Calu3 (cell line): Measurements from ENCODE around the gene HLA-B. TPM values are rescaled to one million over a fixed set of nuclear protein-coding genes. Genes with fewer than 3 reads are reported as not detected.

Experiments used
- BruUV-seq: library from RNA; stranded (reverse); fragments of 400-500 nt; replicated peaks from 2 replicates; lab custom pipeline; 2021; lab: Mats Ljungman, UMichigan
- CTCF ChIA-PET: fragments of 300-600 bp; sonication (Branson Sonifier 250); formaldehyde crosslinking; loops from one replicate; lab custom pipeline; 2022; ENCODE audit warnings: antibody characterized with exemption; lab: Charles Lee
- DNase-seq: peaks from one replicate; pipeline ENCODE4 v3.0.0; 2022
- H3K27ac Mint-ChIP-seq: one replicate; pipeline ENCODE4 v1.8.0; 2022; ENCODE audit warnings: mixed read lengths; ENCODE audit not compliant: unreplicated experiment
- H3K27me3 Mint-ChIP-seq: one replicate; pipeline ENCODE4 v1.8.0; 2022; ENCODE audit warnings: mixed read lengths; ENCODE audit not compliant: unreplicated experiment
- H3K36me3 Mint-ChIP-seq: one replicate; pipeline ENCODE4 v1.8.0; 2022; ENCODE audit warnings: mild to moderate bottlenecking, moderate library complexity, mixed read lengths; ENCODE audit not compliant: insufficient read depth, unreplicated experiment
- H3K4me1 Mint-ChIP-seq: one replicate; pipeline ENCODE4 v1.8.0; 2022; ENCODE audit warnings: mild to moderate bottlenecking, low read depth, mixed read lengths; ENCODE audit not compliant: unreplicated experiment
- H3K4me3 Mint-ChIP-seq: one replicate; pipeline ENCODE4 v1.8.0; 2022; ENCODE audit warnings: mild to moderate bottlenecking, low read depth, moderate library complexity, mixed read lengths; ENCODE audit not compliant: unreplicated experiment
- H3K9me3 Mint-ChIP-seq: one replicate; pipeline ENCODE4 v1.8.0; 2022; ENCODE audit warnings: low read depth, mixed read lengths; ENCODE audit not compliant: unreplicated experiment
- intact Hi-C: fragments of 100-400 bp; cut with micrococcal nuclease; formaldehyde crosslinking; loops from one replicate; pipeline ENCODE4 v1.10.0; 2022; ENCODE audit not compliant: unreplicated experiment
- total RNA-seq: library from RNA; stranded (reverse); gene quantifications from 2 replicates; pipeline ENCODE4 v1.2.3, GENCODE V29; 2022
- TF ChIP-seq, protein P1 (sequence below): fragments of 200-600 bp; IDR thresholded peaks from one replicate; pipeline ENCODE4 v1.8.0; 2022; ENCODE audit warnings: antibody characterized with exemption; ENCODE audit not compliant: unreplicated experiment

HLA-B gene
- total RNA-seq, 1 experiment from 2014 or later = 1,078 TPM

DNA sequence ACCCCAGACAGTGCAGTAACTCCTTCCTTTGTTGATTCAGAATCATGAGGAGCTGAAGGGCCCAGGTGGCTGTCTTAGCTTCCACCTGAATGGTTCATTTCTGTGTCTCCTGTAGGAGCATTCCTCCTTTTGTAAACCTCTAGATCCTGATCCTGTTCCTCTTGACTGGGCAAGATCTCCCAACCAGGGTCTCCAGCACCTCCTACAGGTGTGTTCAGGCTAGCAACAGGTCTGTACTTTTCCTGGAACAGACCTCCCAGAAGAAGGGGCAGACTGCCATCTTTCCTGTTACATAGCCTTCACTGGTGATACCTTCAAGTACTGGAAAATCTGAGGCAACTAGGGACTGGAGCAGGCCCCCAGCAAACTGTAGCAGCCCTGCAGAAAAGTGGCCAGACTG, 35.2 kb downstream of the HLA-B start:
- CTCF ChIA-PET = interaction anchor here (0.6 kb wide), 1 partner anchor 183 kb away, joined by 4 read pairs; no protein-coding TSS in a partner anchor
- TF ChIP-seq, protein P1, sequence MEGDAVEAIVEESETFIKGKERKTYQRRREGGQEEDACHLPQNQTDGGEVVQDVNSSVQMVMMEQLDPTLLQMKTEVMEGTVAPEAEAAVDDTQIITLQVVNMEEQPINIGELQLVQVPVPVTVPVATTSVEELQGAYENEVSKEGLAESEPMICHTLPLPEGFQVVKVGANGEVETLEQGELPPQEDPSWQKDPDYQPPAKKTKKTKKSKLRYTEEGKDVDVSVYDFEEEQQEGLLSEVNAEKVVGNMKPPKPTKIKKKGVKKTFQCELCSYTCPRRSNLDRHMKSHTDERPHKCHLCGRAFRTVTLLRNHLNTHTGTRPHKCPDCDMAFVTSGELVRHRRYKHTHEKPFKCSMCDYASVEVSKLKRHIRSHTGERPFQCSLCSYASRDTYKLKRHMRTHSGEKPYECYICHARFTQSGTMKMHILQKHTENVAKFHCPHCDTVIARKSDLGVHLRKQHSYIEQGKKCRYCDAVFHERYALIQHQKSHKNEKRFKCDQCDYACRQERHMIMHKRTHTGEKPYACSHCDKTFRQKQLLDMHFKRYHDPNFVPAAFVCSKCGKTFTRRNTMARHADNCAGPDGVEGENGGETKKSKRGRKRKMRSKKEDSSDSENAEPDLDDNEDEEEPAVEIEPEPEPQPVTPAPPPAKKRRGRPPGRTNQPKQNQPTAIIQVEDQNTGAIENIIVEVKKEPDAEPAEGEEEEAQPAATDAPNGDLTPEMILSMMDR = peak; percentile 26
- no peak overlapping the region for H3K27ac Mint-ChIP-seq
- no peak overlapping the region for H3K4me3 Mint-ChIP-seq
- DNase-seq = no peak
- H3K27me3 Mint-ChIP-seq = peaks cover 85% of the 10 kb centered on the region
- no peaks in the 10 kb centered on the region for H3K9me3 Mint-ChIP-seq
- BruUV-seq = no TSS peak
- intact Hi-C loops = no loop called here
- H3K36me3 Mint-ChIP-seq = no peaks in the 10 kb centered on the region
- H3K4me1 Mint-ChIP-seq = no peaks in the 10 kb centered on the region

DNA sequence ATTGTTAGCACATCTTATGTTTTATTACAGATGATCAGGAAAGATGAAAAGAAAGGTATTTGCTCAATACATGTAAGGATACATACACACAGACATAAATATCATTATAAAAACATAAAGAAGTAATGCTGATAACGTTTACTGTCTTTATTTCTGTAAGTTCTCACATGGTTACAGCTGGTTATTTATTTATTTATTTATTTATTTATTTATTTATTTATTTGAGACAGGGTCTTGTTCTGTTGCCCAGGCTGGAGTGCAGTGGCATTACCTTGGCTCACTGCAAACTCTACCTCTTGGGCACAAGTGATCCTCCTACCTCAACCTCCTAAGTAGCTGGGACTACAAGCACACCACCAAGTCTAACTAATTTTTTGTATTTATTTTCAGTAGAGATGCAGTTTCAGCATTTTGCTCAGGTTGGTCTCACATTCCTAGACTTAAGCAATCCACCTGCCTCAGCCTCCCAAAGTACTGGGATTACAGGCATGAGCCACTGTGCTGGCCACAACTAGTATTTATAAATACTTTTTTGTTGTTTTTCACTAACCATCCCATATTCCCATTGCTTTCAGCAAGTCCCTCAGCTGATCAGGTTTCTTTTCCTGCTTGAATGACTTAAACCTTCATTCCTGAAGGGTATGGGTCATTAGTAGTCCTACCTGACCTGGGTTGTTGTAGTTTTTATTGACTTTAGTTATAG, 35.8 kb downstream of the HLA-B start:
- H3K36me3 Mint-ChIP-seq = no peaks in the 10 kb centered on the region
- no TSS peak for BruUV-seq
- TF ChIP-seq, protein P1 = no peak
- CTCF ChIA-PET = interaction anchor here (0.6 kb wide), 2 partner anchors 14 to 454 kb away, joined by 5 to 8 read pairs; no protein-coding TSS in a partner anchor
- peaks cover 90% of the 10 kb centered on the region for H3K27me3 Mint-ChIP-seq
- intact Hi-C loops = no loop called here
- no peaks in the 10 kb centered on the region for H3K4me1 Mint-ChIP-seq
- no peaks in the 10 kb centered on the region for H3K9me3 Mint-ChIP-seq
- H3K27ac Mint-ChIP-seq = no peak overlapping the region
- no peak for DNase-seq
- H3K4me3 Mint-ChIP-seq = no peak overlapping the region

DNA sequence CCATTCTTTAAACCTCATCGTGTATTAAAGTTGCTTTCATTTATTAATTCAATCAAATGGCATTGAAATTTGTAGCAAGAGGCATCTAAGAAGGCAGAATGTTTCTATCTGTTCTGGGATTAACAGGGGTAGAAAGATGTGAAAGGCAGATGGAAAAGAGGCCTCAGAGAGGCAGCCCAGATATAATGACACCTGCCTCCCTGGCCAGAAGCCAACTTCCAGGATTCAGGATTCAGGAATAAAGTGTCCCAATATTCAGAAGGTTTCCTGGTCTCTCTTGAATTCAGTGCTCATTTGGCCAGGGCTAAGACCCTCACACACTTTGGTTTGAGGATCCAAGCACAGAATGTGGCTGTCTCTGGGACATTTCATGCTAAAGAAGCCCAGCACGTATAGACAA, 39.9 kb downstream of the HLA-B start:
- no TSS peak for BruUV-seq
- TF ChIP-seq, protein P1 = no peak
- CTCF ChIA-PET = no interaction called here
- Mint-ChIP-seq H3K27me3 (peaks cover 93% of the 10 kb centered on the region), H3K4me1 (no peaks in the 10 kb centered on the region), H3K27ac (no peak overlapping the region), H3K4me3 (no peak overlapping the region), H3K9me3 (no peaks in the 10 kb centered on the region), H3K36me3 (no peaks in the 10 kb centered on the region)
- no peak for DNase-seq
- intact Hi-C loops = no loop called here

DNA sequence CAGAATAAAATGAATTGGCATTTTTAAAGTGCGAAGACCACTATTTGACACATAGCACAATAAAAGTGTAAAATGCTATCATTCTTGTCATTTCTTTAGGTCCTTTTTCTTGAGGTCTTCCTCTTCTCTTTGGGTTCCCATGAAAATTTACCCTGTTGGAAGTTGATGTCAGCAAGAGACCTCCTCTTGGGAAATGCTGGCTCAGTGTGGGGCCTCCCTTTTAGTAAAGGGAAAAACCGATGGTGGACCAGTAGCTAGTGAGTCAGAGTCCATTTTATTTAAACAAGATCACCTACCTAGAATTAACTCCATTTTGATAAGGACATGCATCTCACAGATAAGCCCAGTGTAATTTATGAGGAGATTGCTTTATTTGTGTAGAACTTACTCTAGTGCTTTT, 47.3 kb downstream of the HLA-B start:
- H3K27ac Mint-ChIP-seq = no peak overlapping the region
- H3K9me3 Mint-ChIP-seq = no peaks in the 10 kb centered on the region
- BruUV-seq = no TSS peak
- H3K27me3 Mint-ChIP-seq = peaks cover 98% of the 10 kb centered on the region
- peaks cover 9% of the 10 kb centered on the region for H3K36me3 Mint-ChIP-seq
- intact Hi-C loops = no loop called here
- no peaks in the 10 kb centered on the region for H3K4me1 Mint-ChIP-seq
- CTCF ChIA-PET = no interaction called here
- DNase-seq = no peak
- H3K4me3 Mint-ChIP-seq = no peak overlapping the region
- TF ChIP-seq, protein P1 = no peak
